ENCODE data around the gene NES.

- TF ChIP-seq CTCF (IDR thresholded peaks at IDR 0.05; ENCODE audit: low read length) (no peak), EZH2 (IDR thresholded peaks at IDR 0.05; ENCODE audit: borderline replicate concordance, low read length) (no peak)
These were observed 13.4 kb upstream of the NES start for GRCh38 chr1:156690675-156691036.
